ENCODE results near the gene RBM4B.

DNA sequence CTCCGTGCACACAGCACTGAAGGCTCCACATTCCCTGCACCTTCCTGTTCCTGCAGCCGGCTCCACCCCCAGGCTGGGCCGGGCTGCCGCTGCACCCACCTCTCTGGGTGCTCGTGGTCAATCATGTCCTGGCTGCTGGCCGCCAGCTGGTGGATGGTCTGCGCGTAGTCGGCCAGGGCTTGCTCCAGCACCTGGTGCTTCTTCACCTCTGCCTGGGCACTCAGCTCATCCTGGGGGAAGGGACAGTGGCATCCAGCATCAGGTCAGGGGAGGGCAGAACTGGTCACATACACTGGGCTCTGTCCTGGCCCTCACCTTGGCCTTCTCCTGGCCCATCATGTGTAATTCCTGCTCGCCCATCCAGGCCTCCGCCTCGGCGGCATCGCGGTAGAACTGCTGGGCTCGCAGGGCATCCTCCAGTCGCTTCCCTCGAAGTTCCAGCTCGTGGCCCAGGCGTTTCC lies 15.2 kb upstream of the RBM4B start:
- TF ChIP-seq, protein P1, sequence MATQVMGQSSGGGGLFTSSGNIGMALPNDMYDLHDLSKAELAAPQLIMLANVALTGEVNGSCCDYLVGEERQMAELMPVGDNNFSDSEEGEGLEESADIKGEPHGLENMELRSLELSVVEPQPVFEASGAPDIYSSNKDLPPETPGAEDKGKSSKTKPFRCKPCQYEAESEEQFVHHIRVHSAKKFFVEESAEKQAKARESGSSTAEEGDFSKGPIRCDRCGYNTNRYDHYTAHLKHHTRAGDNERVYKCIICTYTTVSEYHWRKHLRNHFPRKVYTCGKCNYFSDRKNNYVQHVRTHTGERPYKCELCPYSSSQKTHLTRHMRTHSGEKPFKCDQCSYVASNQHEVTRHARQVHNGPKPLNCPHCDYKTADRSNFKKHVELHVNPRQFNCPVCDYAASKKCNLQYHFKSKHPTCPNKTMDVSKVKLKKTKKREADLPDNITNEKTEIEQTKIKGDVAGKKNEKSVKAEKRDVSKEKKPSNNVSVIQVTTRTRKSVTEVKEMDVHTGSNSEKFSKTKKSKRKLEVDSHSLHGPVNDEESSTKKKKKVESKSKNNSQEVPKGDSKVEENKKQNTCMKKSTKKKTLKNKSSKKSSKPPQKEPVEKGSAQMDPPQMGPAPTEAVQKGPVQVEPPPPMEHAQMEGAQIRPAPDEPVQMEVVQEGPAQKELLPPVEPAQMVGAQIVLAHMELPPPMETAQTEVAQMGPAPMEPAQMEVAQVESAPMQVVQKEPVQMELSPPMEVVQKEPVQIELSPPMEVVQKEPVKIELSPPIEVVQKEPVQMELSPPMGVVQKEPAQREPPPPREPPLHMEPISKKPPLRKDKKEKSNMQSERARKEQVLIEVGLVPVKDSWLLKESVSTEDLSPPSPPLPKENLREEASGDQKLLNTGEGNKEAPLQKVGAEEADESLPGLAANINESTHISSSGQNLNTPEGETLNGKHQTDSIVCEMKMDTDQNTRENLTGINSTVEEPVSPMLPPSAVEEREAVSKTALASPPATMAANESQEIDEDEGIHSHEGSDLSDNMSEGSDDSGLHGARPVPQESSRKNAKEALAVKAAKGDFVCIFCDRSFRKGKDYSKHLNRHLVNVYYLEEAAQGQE (IDR thresholded peaks at IDR 0.05; ENCODE audit: insufficient read depth in 1 of 2, low read depth in 2 of 2, low read length in 2 of 2), result no peak
- TF ChIP-seq FOXP2 (optimal IDR thresholded peaks at IDR 0.05; ENCODE audit: borderline replicate concordance, extremely low read depth, extremely low read length, insufficient read depth), result no peak

Measured in PFSK-1 (cell line).